Skeletal muscle tissue (tissue), 4 donors: Measurements from ENCODE around the gene FGFBP3. TPM values are rescaled to one million over a fixed set of nuclear protein-coding genes. Genes with fewer than 3 reads are reported as not detected.

Experiments used
- H3K27ac ChIP-seq: one replicate; pipeline ENCODE4 v1.7.0; 2013; ENCODE audit warnings: mild to moderate bottlenecking, low read depth, low read length, inconsistent platforms
- H3K27me3 ChIP-seq, 3 donors: one replicate each; pipeline ENCODE4 v1.7.0; 2013; ENCODE audit warnings: low read length in 3 of 3; ENCODE audit not compliant: control insufficient read depth in 3 of 3, insufficient read depth in 3 of 3
- H3K36me3 ChIP-seq, 3 donors: one replicate each; pipeline ENCODE4 v1.7.0; 2013; ENCODE audit warnings: low read length in 3 of 3; ENCODE audit not compliant: control insufficient read depth in 3 of 3, insufficient read depth in 3 of 3
- H3K4me1 ChIP-seq, 3 donors: one replicate each; pipeline ENCODE4 v1.7.0; 2013; ENCODE audit warnings: low read length in 3 of 3, mild to moderate bottlenecking in 3 of 3; ENCODE audit not compliant: control insufficient read depth in 3 of 3, insufficient read depth in 3 of 3
- H3K4me3 ChIP-seq, 3 donors: one replicate each; pipeline ENCODE4 v1.7.0; 2013; ENCODE audit warnings: low read length in 3 of 3
- H3K9ac ChIP-seq, 3 donors: one replicate each; pipeline ENCODE4 v1.7.0; 2013; ENCODE audit warnings: low read length in 3 of 3, mild to moderate bottlenecking in 3 of 3, moderate library complexity in 2 of 3, low read depth in 1 of 3
- H3K9me3 ChIP-seq, 3 donors: one replicate each; pipeline ENCODE4 v1.7.0; 2013; ENCODE audit warnings: low read length in 3 of 3; ENCODE audit not compliant: control insufficient read depth in 3 of 3
- total RNA-seq: library from RNA; depleted of rRNA; stranded (reverse); fragments of >200 nt; gene quantifications from one replicate; pipeline ENCODE4 v1.2.3, GENCODE V29; 2014
- donor health status: Osteomylitis.

FGFBP3 gene, protein sequence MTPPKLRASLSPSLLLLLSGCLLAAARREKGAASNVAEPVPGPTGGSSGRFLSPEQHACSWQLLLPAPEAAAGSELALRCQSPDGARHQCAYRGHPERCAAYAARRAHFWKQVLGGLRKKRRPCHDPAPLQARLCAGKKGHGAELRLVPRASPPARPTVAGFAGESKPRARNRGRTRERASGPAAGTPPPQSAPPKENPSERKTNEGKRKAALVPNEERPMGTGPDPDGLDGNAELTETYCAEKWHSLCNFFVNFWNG
- total RNA-seq = 1.6 TPM

GRCh38 chr10:91909117-91909677 lies at the start of gene FGFBP3:
FGFBP3 (minus strand) TSS chr10:91909486; CDS start chr10:91908969, 517 bp downstream.
- peaks cover 7 to 15% (median 10%) of the 10 kb centered on the region in 3 donors for H3K4me1 ChIP-seq
- H3K27me3 ChIP-seq = no peaks in the 10 kb centered on the region
- no peaks in the 10 kb centered on the region for H3K36me3 ChIP-seq
- no peaks in the 10 kb centered on the region for H3K9me3 ChIP-seq
- peak within 1 kb of the TSS; percentile 77 to 85 (median 79) for H3K4me3 ChIP-seq
- H3K9ac ChIP-seq = peak within 1 kb of the TSS; percentile 60 to 76 (median 61)
- no peak within 1 kb of the TSS for H3K27ac ChIP-seq

- Histone ChIP-seq H3K4me1 (no peaks in the 10 kb centered on the region), H3K27ac (no peak overlapping the region), H3K27me3 (no peaks in the 10 kb centered on the region), H3K9ac (peak overlapping the region in 1 of 3 donors; percentile 20), H3K4me3 (no peak overlapping the region), H3K36me3 (peaks cover 11 to 67% (median 43%) of the 10 kb centered on the region in 3 donors), H3K9me3 (no peaks in the 10 kb centered on the region)
Measured at GRCh38 chr10:91957091-91957490, 47.8 kb upstream of the FGFBP3 start.

GRCh38 chr10:91955114-91955513 lies 45.8 kb upstream of the FGFBP3 start:
- H3K27me3 ChIP-seq = no peaks in the 10 kb centered on the region
- H3K9me3 ChIP-seq = no peaks in the 10 kb centered on the region
- no peak overlapping the region for H3K27ac ChIP-seq
- no peaks in the 10 kb centered on the region for H3K4me1 ChIP-seq
- no peak overlapping the region for H3K4me3 ChIP-seq
- no peak overlapping the region for H3K9ac ChIP-seq
- H3K36me3 ChIP-seq = peaks cover 11 to 54% (median 42%) of the 10 kb centered on the region in 3 donors

DNA sequence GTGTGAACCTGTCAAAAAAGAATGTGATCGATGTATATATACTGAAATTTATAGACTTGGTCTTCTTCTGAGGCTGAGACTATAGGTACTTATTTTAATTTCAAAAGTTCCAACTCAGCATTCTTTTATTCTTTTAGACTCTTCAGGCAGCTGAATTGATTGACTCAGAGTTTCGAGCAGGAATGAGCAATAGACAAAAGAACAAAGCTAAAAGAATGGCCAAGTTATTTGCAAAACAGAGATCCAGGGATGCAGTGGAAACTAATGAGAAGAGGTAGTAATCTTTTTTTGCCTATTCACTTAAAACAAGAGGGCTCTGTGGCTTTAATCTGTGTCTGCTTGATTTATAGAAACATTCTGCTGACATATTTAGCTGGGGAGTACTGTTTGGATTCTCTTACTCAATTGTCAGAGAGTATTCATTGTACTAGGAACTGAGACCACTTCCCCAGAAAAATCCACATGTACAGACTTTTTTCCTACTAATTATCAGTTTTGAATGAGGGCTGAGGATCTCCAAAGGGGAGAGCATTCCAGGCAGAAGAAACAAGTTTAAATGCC lies 44.4 kb upstream of the FGFBP3 start:
- no peak overlapping the region for H3K4me3 ChIP-seq
- no peaks in the 10 kb centered on the region for H3K4me1 ChIP-seq
- H3K9ac ChIP-seq = no peak overlapping the region
- peaks cover 8 to 42% (median 31%) of the 10 kb centered on the region in 3 donors for H3K36me3 ChIP-seq
- H3K27ac ChIP-seq = no peak overlapping the region
- no peaks in the 10 kb centered on the region for H3K9me3 ChIP-seq
- H3K27me3 ChIP-seq = no peaks in the 10 kb centered on the region

DNA sequence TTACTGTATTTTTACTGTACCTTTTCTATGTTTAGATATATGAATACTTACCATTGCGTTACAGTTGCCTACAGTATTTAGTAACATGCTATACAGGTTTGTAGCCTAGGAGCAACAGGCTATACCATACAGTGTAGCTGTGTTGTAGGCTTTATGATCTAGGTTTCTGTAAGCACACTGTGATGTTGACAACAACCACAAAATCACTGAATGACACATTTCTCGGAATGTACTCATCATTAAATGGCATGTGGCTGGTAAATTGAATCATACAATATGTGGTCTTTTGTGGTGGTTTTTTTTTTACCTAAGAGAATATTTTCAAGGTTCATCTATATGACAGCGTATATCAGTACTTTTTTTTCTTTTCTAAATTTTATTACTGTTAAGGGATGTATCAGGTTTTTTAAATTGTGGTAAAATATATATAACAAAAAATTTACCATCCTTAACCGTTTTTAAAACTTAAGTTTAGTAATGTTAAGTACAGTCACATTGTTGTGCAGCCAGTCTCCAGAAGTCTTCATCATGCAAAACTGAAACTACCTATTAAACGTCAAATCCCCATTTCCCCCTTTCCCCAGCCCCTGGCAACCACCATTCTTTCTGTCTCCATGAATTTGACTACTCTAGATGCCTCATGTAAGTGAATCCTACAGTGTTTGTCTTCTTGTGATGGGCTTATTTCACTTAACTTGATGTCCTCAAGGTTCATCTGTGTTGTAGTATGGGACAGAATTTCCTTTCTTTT lies 35.8 kb upstream of the FGFBP3 start:
- Histone ChIP-seq H3K27me3 (no peaks in the 10 kb centered on the region), H3K4me1 (peaks cover 0 to 4% (median 0%) of the 10 kb centered on the region in 3 donors), H3K4me3 (no peak overlapping the region), H3K36me3 (peaks cover 0 to 14% (median 7%) of the 10 kb centered on the region in 3 donors), H3K9ac (no peak overlapping the region), H3K27ac (no peak overlapping the region), H3K9me3 (no peaks in the 10 kb centered on the region)

DNA sequence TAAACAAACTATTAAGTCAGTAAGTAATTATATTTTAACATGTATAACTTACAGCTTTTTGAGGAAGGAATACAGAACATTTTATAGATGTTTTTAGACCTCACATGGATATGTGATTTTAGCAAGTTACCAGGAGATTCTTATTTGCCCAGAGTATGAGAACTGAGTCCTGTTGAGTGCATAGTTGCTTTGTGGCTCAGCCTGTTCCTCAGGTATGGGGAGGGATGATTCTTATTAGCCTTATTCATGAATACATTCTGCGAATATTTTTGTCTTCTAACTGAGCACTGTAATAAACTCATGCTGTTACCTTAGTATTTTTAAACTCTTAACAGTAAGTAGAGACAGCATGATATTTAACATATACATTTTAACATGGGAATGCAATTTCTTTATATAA lies 32.1 kb upstream of the FGFBP3 start:
- Histone ChIP-seq H3K27ac (no peak overlapping the region), H3K27me3 (no peaks in the 10 kb centered on the region), H3K36me3 (peaks cover 0 to 19% (median 9%) of the 10 kb centered on the region in 3 donors), H3K4me1 (peaks cover 0 to 4% (median 0%) of the 10 kb centered on the region in 3 donors), H3K9ac (no peak overlapping the region), H3K4me3 (no peak overlapping the region), H3K9me3 (no peaks in the 10 kb centered on the region)

GRCh38 chr10:91939653-91940052 lies 30.4 kb upstream of the FGFBP3 start:
- Histone ChIP-seq H3K9me3 (no peaks in the 10 kb centered on the region), H3K4me3 (no peak overlapping the region), H3K36me3 (peaks cover 0 to 26% (median 17%) of the 10 kb centered on the region in 3 donors), H3K4me1 (no peaks in the 10 kb centered on the region), H3K9ac (no peak overlapping the region), H3K27ac (no peak overlapping the region), H3K27me3 (no peaks in the 10 kb centered on the region)

DNA sequence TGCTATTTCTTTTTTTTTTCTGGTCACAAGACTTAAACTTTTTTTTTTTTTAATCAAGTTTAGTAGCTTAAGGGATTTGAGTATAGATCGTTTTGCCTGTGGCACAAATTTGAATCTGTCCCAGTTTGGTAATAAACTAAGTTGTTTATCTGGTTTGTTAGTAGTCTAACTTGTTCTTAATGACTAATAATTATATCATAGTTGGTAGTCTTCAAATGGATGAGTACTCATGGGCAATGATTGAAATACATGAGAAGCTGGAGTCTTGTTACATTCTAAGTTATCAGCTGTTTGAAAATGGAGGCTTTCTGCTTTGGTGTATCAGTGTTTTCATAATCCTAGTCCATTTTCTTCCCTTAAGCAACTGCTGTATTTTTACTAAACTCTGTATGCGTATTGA lies 26.6 kb upstream of the FGFBP3 start:
- no peak overlapping the region for H3K9ac ChIP-seq
- H3K27ac ChIP-seq = no peak overlapping the region
- peaks cover 4 to 27% (median 21%) of the 10 kb centered on the region in 3 donors for H3K36me3 ChIP-seq
- H3K27me3 ChIP-seq = no peaks in the 10 kb centered on the region
- no peaks in the 10 kb centered on the region for H3K9me3 ChIP-seq
- H3K4me3 ChIP-seq = no peak overlapping the region
- no peaks in the 10 kb centered on the region for H3K4me1 ChIP-seq

DNA sequence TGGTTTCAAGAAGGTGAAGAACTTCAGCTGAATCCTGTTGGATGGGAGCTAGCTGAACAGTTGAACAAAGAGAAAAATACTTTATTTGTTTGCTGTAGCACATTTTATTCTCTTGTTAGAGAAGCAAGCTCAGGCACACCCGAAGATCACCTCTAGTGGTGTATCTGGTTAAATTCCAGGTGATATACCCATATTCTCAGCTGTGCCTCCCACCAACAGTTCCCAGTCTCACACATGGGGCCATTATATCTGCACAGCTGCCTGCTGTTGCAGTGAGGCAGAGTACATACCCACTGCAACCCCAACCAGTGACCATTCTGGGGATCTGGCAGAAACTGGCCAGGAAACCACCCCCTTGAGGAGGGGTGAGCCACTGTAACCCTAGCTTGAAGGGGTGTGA lies 23.5 kb upstream of the FGFBP3 start:
- Histone ChIP-seq H3K4me3 (no peak overlapping the region), H3K4me1 (no peaks in the 10 kb centered on the region), H3K27ac (no peak overlapping the region), H3K9me3 (no peaks in the 10 kb centered on the region), H3K27me3 (no peaks in the 10 kb centered on the region), H3K36me3 (peaks cover 4 to 27% (median 20%) of the 10 kb centered on the region in 3 donors), H3K9ac (no peak overlapping the region)
